HG03064 (cell line): Measurements from ENCODE around the gene EEF1A1.
"Not testable (repeated sequence)": the region's sequence is repeated elsewhere in the genome, so short reads cannot be mapped to it uniquely, and the experiment has no call there.

Experiments used
- ATAC-seq: cut with Tn5 transposase; IDR thresholded peaks from one replicate; pipeline ENCODE4 v1.9.1; 2021; ENCODE audit warnings: low read depth; ENCODE audit not compliant: unreplicated experiment

The EEF1A1 gene

GRCh38 chr6:73520688-73521350, at the start of gene EEF1A1:
EEF1A1 (minus strand) TSS chr6:73521032; CDS start chr6:73520026, 1,006 bp downstream.
- peak; percentile 67 for ATAC-seq

GRCh38 chr6:73569121-73569520, 48.3 kb upstream of the EEF1A1 start:
- ATAC-seq, result no peak

- ATAC-seq, result no peak
Observed at GRCh38 chr6:73566954-73567591, 46.2 kb upstream of the EEF1A1 start.

- ATAC-seq, result not testable (repeated sequence)
Observed at GRCh38 chr6:73566486-73566871, 45.6 kb upstream of the EEF1A1 start.

GRCh38 chr6:73565767-73566485, 45.1 kb upstream of the EEF1A1 start:
- no peak for ATAC-seq

- no peak for ATAC-seq
Observed at GRCh38 chr6:73564578-73565345, 43.9 kb upstream of the EEF1A1 start.

GRCh38 chr6:73562558-73562957, 41.7 kb upstream of the EEF1A1 start:
- ATAC-seq, result no peak

- peak; percentile 58 for ATAC-seq
Observed at GRCh38 chr6:73560853-73561407, 40.1 kb upstream of the EEF1A1 start.

GRCh38 chr6:73560182-73560732, 39.4 kb upstream of the EEF1A1 start:
- peak; percentile 24 for ATAC-seq

- not testable (repeated sequence) for ATAC-seq
Observed at GRCh38 chr6:73559399-73559794, 38.6 kb upstream of the EEF1A1 start.

GRCh38 chr6:73558624-73559398, 38.0 kb upstream of the EEF1A1 start:
- ATAC-seq, result peak; percentile 51

GRCh38 chr6:73556836-73557235, 36.0 kb upstream of the EEF1A1 start:
- no peak for ATAC-seq

- not testable (repeated sequence) for ATAC-seq
Observed at GRCh38 chr6:73555380-73555949, 34.6 kb upstream of the EEF1A1 start.

- not testable (repeated sequence) for ATAC-seq
Observed at GRCh38 chr6:73551115-73551514, 30.3 kb upstream of the EEF1A1 start.

- ATAC-seq, result no peak
Observed at GRCh38 chr6:73548458-73549446, 27.9 kb upstream of the EEF1A1 start.

- ATAC-seq, result no peak
Observed at GRCh38 chr6:73547036-73547435, 26.2 kb upstream of the EEF1A1 start.

GRCh38 chr6:73542891-73543290, 22.1 kb upstream of the EEF1A1 start:
- ATAC-seq, result no peak

GRCh38 chr6:73542481-73542880, 21.6 kb upstream of the EEF1A1 start:
- ATAC-seq, result not testable (repeated sequence)
